Stimulated activated CD4-positive, alpha-beta T cell treated with anti-CD3 and anti-CD28 coated beads, Interleukin-1b, Interleukin-23, amount 100 ng/mL, for 4 hours (primary cell): Measurements from ENCODE around the gene PRORP.
"Not testable (repeated sequence)": the region's sequence is repeated elsewhere in the genome, so short reads cannot be mapped to it uniquely, and the experiment has no call there.

Source experiments
- DNase-seq, 2 donors: peaks; one replicate each; pipeline ENCODE4 v3.0.0-alpha.2; 2020; ENCODE audit warnings: low read depth in 2 of 2

PRORP gene

DNA sequence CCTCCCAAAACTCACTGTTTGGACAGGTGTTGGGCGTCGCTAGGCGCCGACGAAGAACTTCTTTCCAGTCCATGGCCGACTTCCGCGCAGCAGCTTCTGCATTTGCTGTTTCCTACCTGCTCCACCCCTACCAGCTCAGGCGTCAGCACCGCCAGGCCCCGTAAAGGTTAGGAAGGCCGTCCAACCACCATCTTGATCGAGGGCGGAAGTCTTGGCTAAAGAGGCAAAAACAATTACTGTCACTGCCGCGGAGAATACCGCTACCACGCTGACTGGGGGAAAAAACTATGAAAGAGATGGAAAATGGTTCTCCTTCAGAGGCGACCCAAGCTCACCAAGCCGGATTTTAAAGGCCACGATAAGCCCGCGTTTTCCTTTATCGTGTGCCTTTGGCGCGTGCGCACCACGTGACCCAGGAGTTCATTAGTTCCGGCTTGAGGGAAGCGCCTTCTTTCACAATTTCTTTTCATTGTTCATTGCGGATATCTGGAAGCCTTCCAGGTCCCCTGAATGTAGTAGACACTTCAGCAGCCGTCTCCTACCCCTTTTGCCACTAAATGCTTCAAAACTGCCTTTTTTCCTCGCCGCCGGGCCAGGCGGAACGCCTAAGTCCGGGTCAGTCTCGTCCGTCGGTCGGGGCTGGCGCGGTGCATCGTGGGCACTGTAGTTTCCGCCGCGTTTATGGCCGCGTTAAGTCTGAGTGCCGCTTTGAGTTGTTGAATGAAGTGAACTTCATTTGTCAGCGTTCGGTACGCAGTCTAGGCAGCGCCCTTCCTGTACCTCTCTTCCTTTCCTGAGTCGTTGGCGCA, at the start of gene PRORP, which contains the start of gene PPP2R3C:
PRORP (plus strand) TSS at position 666 of the 809 bp plus-strand sequence. CDS start 694 bp downstream, outside the sequence.
PPP2R3C (minus strand) TSS at position 104 of the 809 bp plus-strand sequence; CDS start at position 73, 31 bp downstream.
- peak; percentile 72 to 81 for DNase-seq

DNA sequence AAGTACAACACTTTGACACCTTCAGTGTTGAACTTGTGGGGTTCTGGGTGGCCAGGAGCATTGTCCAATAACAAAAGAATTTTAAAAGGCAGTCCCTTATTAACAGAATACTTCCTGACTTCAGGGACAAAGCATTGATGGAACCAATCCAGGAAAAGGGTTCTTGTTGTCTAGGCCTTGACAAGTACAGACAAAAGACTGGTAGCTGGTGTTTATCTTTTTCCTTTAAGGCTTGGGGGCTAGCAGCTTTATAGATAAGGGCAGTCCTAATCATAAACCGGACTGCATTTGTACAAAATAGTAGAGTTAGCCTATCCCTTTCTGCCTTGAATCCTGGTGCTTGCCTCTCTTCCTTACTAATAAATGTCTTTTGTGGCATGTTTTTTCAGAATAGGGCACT, 48.9 kb upstream of the PRORP start:
- no peak for DNase-seq

DNA sequence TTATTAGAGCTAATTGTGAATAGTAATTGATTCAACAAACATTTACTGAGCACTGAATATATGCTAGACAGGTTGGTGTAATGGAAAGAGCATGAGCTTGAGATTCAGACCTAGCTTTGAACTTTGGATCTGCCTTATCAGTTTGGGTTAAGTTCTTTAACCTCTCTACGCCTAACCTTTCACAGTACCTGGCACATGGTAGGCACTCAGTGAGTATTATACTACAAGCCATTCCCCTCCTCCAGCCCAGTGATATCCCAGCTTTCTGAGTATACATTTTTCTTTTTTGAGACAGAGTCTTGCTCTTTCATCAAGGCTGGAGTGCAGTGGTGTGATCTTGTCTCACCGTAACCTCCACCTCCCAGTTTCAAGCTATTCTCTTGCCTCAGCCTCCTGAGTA, 44.3 kb upstream of the PRORP start:
- no peak for DNase-seq

DNA sequence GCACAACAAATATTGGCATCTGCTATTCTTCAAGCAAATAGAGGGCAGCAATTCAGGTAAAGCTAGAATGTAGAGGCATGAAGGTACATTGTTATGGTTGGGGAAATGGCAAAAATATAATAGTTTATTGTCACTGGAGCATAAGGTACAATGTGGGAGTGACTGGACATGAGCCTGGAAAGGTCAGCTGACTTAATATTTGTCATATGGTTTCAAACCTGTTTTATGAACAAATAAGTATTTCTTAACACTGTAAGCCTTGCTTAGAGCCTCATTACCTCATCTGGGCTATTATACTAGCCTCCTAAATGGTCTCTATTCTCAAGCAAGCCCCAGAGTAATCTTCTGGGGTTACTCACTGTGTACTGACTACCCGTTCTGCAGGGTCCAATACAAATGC, 42.6 kb upstream of the PRORP start:
- no peak for DNase-seq

DNA sequence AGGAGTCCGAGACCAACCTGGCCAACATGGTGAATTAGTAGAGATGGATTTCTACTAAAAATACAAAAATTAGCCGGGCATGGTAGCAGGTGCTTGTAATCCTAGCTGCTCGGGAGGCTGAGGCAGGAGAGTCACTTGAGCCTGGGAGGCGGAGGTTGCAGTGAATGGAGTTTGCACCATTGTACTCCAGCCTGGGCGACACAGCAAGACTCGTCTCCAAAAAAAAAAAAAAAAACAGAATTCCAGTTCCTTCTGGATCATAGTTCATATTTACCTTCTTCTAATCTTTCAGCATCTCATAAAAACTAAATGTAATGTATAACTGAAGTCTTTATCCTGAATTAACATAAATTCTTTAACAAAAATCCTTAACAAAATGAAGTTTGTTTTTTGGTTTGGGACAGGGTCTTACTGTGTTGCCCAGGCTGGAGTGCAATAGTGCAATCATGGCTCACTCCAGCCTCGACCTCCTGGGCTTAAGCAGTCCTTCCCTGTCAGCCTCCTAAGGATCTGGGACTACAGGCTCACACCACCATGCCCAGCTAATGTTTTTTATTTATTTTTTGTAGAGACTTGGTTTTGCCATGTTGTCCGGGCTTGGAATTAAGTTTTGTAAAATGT, 38.7 kb upstream of the PRORP start:
- DNase-seq, result no peak

DNA sequence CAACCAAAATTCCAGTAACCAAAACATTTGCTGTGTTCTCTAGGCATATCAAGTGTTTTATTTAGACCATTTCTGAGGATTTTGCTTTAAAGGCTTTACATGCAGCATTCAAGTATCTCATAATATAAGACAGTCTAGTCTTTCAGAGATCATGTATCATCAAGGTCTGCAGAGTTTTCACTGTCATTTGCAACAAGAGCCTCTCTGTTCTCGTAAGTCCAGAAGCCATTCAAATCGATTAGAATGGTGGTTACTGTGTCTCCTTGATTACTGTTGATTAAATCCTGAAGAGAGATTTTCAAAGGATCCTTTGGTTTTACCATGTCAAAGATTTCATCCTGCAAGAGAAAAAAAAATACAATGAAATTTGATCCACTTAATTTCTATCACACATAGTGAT, 36.9 kb upstream of the PRORP start:
- DNase-seq, result no peak

DNA sequence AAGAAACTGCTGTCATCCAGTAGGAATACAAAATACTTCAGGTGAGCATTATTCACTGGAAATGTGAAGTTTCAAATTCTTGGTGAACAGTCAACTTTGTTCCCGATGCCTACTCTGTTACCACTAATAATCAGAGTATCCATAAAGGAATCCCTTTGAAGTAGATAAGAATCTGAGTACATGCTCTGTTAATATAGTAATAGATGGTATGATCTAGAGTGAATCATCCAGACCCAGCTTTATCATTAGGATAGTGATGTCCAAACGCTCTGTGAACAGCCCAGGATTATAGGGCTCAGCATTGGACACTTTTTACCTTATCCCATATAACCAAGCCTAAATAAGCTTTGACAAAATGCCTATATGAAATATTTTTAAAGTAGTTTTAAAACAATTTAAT, 33.8 kb upstream of the PRORP start:
- DNase-seq, result no peak

DNA sequence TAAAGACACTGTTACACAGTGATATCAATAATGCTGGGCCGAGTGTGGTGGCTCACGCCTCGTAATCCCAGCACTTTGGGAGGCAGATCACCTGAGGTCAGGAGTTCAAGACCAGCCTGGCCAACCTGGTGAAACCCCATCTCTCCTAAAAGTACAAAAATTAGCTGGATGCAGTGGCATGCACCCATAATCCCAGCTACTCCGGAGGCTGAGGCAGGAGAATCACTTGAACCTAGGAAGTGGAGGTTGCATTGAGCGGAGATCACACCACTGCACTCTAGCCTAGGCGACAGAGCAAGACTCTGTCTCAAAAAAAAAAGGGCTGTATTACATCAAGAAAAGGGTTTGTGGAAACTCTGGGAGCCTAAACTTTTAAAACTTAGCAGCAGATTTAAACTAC, 27.7 kb upstream of the PRORP start:
- not testable (repeated sequence) for DNase-seq

DNA sequence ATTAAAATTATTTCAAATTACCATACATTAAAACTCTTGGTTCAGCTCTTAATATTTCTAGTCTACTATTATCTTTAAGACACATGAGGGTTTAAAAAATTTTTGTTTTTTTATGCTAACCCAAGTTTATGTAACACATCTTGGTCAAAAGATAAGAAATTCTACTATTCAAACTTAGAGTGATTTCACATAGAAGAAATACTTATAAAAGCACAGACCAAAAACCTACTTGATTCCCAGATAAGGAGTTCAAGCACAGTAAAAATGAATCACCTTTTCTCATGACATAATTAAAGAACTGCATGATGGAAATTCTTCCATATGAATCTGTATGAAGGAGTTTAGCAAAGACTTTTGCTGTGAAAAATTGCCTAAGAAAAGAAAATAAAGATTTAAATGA, 14.5 kb upstream of the PRORP start:
- DNase-seq, result no peak

DNA sequence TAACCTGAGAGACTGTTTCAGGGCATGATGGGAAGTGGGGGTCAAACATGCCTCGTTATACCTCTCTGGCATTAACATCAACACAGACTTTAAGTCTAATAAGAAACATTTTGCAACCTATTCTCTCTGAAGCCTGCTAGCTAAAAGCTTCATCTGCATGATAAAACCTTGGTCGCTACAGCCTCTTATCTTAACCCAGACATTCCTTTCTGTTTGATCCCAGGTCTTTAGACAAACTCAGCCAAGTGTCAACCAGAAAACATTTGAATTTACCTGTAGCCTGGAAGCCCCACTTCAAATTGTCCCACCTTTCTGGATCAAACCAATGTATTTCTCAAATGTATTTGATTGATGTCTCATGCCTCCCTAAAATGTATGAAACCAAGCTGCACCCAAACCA, 9.7 kb upstream of the PRORP start:
- no peak for DNase-seq

DNA sequence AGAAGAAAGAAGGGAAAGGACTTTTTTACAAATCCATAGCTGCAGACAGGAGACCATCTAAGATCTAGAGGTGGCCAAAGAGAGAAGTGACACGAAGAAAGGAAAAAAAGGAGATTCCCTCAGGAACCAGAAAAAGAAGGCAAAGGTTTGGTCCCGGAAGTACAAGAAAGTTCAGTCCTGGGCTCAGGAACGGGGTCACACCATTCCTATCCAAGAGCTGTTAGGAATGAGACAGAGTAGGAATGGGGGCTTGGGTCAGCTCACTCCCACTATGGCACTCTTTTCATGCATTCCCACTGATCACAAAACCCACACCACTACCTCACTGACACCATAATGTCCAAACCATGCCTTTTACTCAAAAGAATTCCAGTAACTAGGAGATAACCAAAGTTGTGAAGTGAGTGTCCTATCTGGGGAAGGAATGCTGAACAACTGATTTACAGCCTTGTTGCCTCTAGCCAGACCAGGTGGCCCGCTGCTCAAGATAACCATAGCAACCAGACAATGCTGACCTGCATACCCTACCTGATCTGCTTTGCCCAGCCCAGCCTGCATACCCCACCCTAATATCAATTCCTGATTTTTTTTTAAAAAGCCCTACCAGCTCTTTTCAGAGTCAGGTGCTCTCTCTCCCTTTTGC, 8.9 kb upstream of the PRORP start:
- DNase-seq, result no peak

DNA sequence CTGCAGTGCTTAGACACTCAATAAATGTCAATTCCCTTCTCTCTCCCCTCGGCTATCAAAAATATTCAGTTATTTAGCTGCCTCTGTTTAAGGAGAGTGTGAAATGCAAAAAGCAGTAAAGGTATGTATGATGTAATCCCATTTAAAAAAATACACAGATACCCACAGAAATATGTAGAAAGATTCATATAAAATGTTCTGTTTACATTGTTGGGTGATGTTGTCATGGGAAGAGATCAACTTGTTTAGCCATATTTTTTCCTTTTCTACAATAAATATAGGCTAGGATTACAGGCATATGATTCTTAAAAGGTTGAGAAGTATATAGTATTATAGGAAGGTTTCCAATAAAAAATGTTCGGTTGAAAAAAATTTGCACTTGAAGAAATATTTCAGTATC, 8.3 kb upstream of the PRORP start:
- no peak for DNase-seq

DNA sequence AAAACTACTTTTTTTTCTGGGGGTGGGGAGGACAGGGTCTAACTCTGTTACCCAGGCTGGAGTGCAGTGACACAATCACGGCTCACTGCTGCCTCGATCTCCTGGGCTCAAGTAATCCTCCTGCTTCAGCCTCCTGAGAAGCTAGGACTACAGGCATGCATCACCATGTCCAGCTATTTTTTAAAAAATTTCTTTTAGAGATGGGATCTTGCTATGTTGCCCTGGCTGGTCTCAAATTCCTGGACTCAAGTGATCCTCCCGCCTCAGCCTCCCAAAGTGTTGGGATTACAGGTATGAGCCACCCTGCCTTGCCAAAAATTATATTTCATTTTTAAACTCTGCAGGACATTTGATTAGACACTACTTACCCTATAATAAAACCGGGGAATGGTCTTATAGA, 6.1 kb upstream of the PRORP start:
- no peak for DNase-seq

DNA sequence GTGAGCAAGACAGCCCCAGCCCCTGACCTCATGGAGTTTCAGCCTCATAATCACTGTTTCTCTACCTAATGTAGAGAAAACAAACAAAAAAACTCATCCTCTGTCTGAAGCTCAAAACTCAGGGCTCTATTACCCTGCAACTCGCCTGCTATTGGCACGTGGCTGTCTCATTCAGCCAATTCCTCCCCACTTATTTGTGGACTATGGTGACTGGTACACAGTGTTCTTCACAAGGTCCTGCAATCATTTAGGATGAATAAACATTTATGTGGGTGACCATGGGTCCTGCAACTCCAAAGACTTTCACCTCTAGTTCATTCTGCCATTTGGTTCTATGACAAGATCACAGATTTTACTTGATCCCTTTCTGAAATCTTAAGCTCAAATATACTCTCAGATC, 5.2 kb upstream of the PRORP start:
- no peak for DNase-seq

DNA sequence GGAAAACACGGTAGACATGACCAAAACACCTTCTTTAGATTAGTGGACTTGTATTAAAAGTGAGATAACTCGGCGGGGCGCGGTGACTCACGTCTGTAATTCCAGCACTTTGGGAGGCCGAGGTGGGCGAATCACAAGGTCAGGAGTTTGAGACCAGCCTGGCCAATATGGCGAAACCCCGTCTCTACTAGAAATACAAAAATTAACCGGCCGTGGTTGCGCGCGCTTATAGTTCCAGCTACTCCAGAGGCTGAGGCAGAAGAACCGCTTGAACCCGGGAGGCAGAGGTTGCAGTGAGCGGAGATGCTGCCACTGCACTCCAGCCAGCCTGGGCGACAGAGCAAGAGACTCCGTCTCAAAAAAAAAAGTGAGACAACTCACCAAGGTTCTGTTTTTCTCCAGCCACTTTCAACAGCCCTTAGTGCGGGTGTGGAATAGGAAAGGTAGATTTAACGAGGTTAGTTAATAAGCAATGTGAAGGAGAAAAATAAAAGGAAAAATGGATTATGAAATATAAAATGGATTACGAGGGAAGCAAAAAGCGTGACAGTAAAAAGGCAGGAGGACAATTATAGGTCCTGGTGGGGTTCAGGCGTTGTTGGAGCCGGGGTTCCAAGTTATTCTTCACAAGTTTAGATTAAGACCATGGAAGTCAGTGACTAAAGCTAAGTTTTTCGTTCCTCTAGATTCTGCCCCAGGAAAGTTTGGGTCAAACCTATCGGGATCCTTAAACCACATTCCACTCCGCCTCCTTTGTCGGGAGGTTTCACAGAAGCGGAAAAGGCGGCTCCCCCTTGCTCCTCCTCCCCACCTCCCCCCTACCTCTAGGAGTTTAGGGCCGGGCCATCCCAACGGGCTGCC, 1.1 kb upstream of the PRORP start:
- no peak for DNase-seq

DNA sequence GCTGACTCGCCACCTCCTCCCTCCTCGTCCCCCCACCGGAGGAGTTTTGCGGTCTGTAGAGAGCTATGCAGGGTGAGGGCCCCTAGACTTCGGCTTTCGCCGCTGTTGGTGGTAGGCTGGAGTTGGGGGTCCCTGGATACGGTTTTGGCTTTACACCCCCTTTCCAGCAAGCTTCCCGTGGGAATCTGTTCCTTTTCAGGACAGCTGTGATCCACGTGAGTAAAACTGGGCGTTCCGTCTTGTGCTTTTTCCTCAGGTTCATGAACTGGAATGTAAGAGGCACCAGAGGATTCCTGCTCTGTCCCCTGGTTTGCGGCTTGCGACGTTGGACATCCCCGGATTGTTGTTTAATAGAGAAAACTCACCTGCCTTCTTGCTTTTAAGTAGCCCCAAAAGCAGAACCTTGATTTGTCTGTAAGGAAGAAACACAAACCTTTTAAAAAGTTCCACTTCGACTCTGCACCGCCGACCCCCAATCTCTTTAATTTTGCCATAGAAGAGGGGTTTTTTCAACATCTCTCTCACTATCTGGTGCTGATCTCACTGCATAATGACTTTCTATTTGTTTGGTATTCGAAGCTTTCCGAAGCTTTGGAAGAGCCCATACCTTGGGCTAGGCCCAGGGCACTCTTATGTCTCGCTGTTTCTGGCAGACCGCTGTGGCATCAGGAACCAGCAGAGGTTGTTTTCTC, 490 bp downstream of the PRORP start:
- DNase-seq, result no peak

DNA sequence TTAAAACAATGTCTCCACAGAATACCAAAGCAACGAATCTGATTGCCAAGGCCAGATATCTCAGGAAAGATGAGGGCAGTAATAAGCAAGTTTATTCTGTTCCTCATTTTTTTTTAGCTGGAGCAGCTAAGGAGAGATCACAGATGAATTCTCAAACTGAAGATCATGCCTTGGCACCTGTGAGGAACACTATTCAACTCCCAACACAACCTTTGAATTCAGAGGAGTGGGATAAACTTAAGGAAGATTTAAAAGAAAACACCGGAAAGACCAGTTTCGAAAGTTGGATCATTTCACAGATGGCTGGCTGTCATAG, 994 bp downstream of the PRORP start:
- DNase-seq, result no peak

DNA sequence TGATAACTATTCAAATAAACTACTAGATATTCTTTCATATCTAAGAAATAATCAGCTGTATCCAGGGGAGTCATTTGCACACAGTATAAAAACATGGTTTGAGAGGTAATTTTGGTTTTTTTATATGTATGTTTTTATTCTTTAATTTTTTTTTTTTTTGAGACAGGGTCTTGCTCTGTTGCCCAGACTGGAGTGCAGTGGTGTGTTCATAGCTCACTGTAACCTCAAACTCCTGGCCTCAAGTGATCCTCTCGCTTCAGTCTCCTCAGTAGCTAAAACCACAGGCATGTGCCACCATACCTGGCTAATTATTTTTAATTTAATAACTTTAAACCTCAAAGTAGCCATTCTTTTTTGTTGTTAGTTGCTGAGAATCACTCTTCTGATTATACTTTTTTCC, 1.8 kb downstream of the PRORP start:
- no peak for DNase-seq

DNA sequence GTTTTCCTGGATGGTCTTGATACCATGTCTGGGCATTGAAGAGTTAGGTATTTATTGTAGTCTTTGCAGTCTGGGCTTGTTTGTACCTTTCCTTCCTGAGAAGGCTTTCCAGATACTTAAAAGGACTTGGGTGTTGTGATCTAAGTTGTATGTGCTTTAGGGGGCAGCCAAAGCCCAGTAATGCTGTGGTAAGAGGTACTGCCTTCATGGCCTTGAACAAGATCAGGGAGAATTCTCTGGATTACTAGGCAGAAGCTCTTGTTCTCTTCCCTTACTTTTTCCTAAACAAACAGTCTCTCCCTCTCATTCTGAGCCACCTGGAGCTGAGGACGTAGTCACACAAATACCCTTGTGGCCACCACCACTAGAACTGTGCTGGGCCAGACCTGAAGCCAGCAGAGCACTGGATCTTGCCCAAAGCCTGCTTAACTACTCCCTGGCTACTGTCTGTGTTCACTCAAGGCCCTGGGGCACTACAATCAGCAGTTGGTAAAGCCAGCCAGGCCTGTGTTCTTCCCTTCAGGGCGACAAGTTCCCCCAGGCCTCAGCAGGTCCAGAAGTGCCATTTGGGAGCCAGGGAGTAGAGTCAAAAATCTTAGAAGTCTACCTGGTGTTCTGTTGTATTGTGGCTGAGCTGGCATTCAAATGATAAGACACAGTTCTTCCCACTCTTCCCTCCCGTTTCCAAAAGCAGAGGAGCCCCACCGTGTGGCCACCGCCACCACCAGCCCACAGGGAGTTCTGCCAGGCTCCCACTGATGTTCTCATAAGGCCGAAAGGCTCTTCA, 11.4 kb downstream of the PRORP start:
- DNase-seq, result no peak

DNA sequence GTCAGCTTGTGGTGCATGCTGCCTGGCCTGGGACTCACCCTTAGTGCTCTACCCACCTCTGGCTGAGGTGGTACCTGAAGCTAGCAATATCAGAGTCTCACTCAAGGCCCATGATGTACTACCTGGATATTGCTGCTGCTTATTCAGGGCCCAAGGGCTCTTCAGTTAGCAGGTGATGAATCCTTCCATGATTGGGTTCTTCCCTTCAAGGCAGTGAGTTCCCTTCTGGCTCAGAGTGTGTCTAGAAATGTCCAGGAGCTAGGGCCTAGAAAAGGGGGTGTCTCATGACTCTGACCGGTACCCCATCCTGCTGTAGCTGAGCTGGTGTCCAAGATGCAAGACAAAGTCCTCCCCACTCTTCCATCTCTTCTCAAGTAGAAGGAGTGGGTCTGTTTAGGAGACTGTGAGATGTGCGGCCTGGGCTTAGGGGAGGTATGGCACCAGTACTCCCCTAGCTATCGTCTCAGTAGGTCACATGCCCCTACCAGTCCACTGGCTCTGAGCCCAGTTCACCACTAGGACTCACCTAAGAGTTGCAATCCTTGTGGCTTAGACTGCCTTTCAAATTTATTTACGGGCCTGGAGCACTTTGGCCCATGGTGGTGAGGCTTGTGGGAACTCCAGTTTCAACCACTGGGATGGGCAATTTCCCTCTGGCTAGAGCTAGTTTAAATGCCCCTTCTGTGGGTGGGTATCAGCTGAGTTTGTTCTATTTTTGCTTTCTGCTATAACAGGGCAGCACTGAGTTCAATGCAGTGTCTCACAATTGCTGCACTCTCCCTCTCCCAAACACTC, 12.2 kb downstream of the PRORP start:
- no peak for DNase-seq
